NCI-H526 treated with DMSO at 0.1 percent for 48 hours (cell line): Measurements from ENCODE around the gene TJP3.

Experiments used
- DNase-seq: peaks from one replicate; lab custom pipeline; 2025; lab: John Stamatoyannopoulos, UW

The TJP3 gene

DNA sequence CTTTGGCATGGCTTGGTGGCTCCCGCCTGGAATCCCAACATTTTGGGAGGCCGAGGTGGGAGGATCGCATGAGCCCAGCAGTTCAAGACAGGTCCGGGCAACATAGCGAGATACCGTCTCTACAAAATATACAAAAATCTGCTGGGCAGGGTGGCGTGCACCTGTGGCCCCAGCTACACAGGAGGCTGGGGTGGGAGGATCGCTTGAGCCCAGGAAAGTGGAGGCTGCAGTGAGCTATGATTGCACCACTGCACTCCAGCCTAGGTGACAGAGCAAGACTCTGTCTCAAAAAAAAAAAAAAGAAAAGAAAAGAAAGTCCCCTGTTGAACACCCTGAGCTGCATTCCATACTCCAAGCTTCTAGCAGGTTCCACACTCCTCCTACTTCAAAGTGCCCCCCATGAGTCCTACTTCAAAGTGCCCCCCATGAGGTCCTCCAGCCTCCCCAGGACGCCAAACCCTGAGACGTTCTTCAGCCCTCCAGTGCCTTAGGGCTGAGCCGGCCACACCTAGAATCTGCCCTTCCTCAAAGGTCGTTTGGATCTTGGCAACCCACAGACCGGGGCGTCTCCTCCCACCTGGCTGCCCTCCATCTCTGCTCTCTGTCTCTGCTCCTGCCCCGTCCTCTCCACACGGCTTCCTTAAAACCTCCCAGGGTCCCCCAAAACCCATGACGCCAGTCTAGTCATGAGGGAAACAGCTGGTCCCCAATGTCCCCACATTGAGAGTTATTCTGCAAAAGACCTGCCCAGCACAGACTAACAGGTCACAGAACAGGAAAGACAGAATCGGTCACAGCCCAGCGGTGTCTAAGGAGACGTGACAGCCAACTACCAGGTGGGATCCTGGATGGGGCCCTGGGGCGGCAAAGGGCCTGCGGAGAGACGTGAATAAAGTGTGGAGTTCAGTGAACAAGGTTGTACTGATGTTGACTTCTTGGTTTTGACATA, 4.8 kb downstream of the TJP3 start:
- DNase-seq: no peak

- no peak for DNase-seq
These were observed 8.0 kb downstream of the TJP3 start for GRCh38 chr19:3716147-3716668.

- DNase-seq: no peak
These were observed 11.7 kb downstream of the TJP3 start for GRCh38 chr19:3719868-3720267.

GRCh38 chr19:3720349-3720917, 12.2 kb downstream of the TJP3 start:
- no peak for DNase-seq

DNA sequence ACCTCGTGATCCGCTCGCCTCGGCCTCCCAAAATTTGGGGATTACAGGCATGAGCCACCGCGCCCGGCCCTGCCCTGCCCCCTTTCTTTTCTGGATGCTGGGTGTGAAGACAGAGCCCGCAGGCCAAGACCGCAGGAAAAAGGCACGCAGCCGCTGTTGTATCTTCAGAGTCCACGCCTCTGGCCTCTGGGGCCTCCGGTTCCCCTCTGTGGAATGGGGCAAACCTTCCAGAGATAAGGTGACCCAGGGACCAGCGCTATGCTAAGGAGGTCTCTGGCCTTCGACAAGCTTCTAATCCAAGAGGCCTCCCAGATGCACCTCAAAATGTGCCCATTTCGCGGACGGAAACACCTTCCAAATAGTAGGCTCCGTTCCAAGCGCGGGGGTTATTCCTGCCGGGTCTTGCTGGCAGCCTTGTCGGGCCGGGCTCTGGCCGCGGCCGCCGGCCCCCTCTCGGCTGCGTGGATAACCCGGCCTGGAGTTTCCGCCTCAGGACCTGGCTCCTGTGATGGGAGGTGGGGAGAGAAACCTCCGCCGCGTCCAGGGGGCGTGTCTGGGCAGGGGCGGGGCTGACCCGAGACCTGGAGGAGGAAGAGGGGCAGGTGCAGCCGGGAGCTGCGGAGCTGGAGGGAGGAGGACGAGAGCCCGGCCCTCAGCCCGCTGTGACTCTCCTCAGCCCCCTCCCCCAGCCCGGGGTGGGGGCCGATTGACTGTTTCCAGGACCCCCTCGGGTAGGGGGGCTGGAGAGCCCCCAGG, 13.1 kb downstream of the TJP3 start:
- DNase-seq: peak; percentile 63

DNA sequence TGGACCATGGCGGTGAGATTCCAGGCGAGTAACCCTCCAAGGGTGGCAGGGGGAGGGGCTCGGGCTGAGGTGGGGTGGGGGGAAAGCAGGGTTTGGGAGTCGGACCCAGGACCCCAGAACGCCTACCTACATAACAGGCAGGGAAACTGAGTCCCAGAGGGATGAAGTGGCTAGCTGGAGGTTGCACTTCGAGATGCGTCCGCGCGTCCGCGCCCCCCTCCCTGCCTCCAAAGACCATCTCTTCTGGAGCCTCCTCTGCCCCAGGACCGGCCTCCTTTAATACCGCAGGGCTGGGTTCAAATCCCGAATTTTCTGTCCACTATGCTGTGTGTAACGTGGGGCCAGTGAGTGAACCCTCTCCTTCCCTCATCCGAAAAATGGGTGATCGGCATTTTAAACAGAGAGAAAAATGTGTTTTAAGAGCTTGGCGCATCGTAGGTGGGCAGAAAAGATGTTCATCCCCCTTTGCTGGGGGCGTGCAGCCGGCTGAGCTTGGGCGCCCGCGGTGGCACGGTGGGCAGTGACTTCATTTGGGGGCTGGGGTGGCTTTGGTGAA, 13.8 kb downstream of the TJP3 start:
- DNase-seq: no peak

- DNase-seq: no peak
These were observed 14.4 kb downstream of the TJP3 start for GRCh38 chr19:3722443-3723109.

GRCh38 chr19:3723110-3723488, 14.9 kb downstream of the TJP3 start:
- no peak for DNase-seq

- no peak for DNase-seq
These were observed 15.7 kb downstream of the TJP3 start for GRCh38 chr19:3723883-3724282.

DNA sequence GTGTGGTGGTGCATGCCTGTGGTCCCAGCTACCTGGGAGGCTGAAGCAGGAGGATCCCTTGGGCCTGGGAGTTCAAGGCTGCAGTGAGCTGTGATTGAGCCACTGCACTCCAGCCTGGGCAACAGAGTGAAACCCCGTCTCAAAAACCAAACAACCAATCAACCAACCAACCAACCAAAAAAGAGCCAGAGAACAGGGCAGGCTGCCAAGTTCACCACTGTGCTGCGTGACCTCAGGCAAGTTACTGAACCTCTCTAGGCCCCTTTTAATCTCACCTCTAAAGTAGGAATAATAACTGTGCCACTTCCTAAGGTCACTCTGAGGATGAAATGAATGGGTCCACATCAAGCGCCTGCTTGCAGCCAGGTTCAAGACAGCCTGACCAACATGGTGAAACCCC, 16.9 kb downstream of the TJP3 start:
- no peak for DNase-seq

DNA sequence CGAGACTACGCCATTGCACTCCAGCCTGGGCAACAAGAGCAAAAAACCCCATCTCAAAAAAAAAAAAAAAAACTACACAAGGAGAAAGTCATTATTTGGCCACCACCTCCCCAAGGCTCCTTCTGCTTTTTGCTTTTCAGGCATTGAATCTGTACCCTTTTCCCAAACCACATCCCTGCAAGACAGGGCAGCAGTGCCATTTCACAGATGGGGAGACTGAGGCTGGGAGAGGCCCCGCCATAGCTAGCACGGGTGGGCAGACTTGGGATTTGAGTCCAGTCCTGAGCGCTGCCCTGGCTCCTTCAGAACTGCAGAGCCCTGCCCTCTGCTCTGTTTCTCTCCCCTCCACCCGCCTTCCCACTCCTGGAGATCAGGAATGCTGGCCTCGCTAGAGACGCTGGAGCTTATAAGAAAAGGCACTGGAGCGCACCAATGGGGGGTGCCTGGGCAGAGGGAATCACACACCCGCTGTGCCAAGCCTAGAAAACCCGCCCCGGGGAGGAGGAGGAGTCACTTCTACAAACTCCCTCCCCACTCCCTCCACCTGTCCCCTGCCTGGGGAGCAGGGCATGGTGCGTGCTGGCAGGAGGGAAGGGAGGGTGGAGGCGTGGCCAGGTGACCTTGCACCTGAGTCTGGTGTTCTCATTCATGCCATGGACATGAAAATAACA, 17.6 kb downstream of the TJP3 start:
- peak; percentile 14 for DNase-seq

GRCh38 chr19:3730457-3730958, 22.3 kb downstream of the TJP3 start:
- DNase-seq: no peak

GRCh38 chr19:3732108-3732507, 23.9 kb downstream of the TJP3 start:
- no peak for DNase-seq

DNA sequence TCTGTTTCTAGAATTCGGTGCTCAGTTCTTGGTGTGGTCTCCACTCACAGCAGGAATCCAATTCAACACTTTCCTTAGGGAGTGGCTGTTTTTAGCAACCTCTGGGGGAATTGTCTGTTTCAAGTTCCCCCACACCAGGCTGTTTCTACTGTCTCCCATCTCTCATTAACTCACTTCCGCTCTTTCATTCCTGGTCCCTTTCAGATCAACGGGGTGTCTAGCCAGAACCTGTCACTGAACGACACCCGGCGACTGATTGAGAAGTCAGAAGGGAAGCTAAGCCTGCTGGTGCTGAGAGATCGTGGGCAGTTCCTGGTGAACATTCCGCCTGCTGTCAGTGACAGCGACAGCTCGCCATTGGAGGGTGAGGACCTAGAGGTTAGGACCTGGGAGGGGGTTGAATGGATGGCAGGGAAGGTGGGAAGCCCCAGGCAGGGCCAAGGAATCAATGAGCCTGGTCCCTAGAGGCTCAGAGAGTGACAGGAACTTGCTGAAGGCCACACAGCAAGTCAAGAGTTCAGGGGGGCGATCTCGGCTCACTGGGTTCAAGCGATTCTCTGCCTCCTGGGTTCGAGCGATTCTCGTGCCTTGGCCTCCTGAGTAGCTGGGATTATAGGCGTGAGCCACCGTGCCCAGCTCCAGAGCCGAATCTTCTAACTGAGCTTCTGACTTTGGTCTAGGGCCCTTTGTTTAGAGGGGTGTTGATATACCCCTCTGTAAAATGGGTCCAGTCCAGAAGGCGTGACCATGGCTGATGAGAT, 25.5 kb downstream of the TJP3 start:
- DNase-seq: no peak

DNA sequence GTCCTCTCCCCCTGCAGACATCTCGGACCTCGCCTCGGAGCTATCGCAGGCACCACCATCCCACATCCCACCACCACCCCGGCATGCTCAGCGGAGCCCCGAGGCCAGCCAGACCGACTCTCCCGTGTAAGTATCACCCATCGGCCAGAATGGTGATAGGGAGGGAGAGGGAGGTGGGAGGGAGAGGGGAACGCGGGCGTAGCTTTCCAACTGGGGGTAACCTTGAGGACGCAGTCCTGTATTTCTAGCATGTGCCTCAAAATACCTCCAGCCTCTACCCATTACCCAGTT, 26.1 kb downstream of the TJP3 start:
- DNase-seq: no peak

GRCh38 chr19:3736106-3736724, 28.0 kb downstream of the TJP3 start:
- no peak for DNase-seq

DNA sequence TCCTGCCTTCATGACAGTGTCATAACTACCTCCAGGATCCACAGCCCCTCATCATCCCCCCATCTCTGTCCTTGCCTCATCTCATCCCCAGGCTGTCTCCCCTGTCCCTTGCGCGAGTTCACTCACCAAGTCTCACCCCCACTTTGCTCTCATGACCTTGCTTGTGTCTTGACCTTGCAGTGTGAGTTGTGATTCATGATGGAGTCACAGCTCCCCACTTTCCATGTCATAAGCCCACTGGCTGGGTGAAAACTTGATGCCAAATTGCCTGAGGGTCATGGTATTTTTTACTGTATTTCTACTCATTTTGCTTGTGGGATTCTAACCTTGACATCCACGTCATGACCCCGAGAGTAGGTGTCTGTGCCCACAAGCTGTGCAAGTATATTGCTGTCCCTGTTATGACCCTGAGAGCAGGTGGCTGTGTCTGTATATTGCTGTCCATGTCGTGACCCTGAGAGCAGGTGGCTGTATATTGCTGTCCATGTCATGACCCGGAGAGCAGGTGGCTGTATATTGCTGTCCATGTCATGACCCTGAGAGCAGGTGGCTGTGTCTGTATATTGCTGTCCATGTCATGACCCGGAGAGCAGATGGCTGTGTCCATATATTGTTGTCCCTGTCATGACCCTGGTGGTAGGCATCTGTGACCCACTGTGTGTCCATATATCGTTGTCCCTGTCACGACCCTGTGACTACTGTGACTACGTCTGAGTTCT, 29.5 kb downstream of the TJP3 start:
- no peak for DNase-seq

- DNase-seq: no peak
These were observed 30.5 kb downstream of the TJP3 start for GRCh38 chr19:3738477-3739220.

DNA sequence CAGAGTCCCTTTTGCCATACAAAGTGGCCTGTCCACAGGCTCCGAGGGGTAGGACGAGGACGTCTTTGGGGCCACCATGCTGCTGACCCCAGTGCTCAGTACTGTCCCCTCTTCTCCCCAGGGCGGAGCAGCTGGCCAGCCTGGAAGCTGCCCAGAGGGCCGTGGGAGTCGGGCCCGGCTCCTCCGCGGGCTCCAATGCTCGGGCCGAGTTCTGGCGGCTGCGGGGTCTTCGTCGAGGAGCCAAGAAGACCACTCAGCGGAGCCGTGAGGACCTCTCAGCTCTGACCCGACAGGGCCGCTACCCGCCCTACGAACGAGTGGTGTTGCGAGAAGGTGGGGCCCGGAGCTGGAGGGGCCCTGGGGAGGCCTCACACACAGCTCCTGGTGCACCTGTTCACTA, 32.2 kb downstream of the TJP3 start:
- no peak for DNase-seq
